ENCODE measurements around the gene FHOD3.

GRCh38 chr18:36428431-36429029, 131.0 kb downstream of the FHOD3 start:
- TF ChIP-seq CTCF (conservative IDR thresholded peaks at IDR 0.05; ENCODE audit: low read depth, low read length) (no peak), EZH2 (IDR thresholded peaks at IDR 0.05; ENCODE audit: borderline replicate concordance, low read depth, low read length, poor library complexity, severe bottlenecking) (no peak)

All from A673 (cell line).